Panc1 (cell line): ENCODE measurements around the gene FANCC. TPM values are rescaled to one million over a fixed set of nuclear protein-coding genes. Genes with fewer than 3 reads are reported as not detected.

Experiments used
- ATAC-seq: fragments of 200-7000 bp; cut with Tn5 transposase; 2 replicates; pipeline ENCODE4 v1.9.1; 2020; ENCODE audit warnings: mild to moderate bottlenecking, moderate library complexity
- BruUV-seq: library from RNA; stranded (reverse); fragments of 400-500 nt; replicated peaks from 2 replicates; lab custom pipeline; 2021; lab: Mats Ljungman, UMichigan
- CTCF ChIA-PET: fragments of 300-600 bp; sonication (Branson Sonifier 250); formaldehyde crosslinking; loops from one replicate; lab custom pipeline; 2022; ENCODE audit warnings: antibody characterized with exemption; lab: Charles Lee
- POLR2A ChIA-PET: fragments of 300-600 bp; sonication (Branson Sonifier 250); formaldehyde crosslinking; loops from one replicate; lab custom pipeline; 2022; ENCODE audit warnings: antibody characterized with exemption; lab: Charles Lee
- DNase-seq: peaks from one replicate; pipeline ENCODE4 v3.0.0-alpha.2; 2010; ENCODE audit warnings: low read depth, low spot score
- H3K27ac ChIP-seq: 2 replicates; pipeline ENCODE4 v1.5.1; 2011; ENCODE audit warnings: mild to moderate bottlenecking, low read length, inconsistent platforms
- H3K27me3 ChIP-seq: fragments of 200-500 bp; sonication (Bioruptor generic); 2 replicates; pipeline ENCODE4 v1.6.0; 2014; ENCODE audit warnings: low read length, inconsistent platforms; ENCODE audit not compliant: control insufficient read depth, insufficient read depth
- H3K36me3 ChIP-seq: fragments of 200-500 bp; sonication (Bioruptor generic); 2 replicates; pipeline ENCODE4 v1.5.1; 2014; ENCODE audit warnings: inconsistent platforms, mild to moderate bottlenecking, low read length, moderate library complexity; ENCODE audit not compliant: control insufficient read depth, insufficient read depth
- H3K4me1 ChIP-seq: 2 replicates; pipeline ENCODE4 v1.5.1; 2011; ENCODE audit warnings: inconsistent platforms, mild to moderate bottlenecking, low read length, moderate library complexity; ENCODE audit not compliant: control insufficient read depth, insufficient read depth
- H3K4me3 ChIP-seq, 2 experiments: 2 replicates each; pipeline ENCODE4 v1.5.1; 2011 to 2012; ENCODE audit warnings: low read depth in 2 of 2, low read length in 2 of 2, mild to moderate bottlenecking in 2 of 2, inconsistent platforms in 1 of 2, moderate library complexity in 1 of 2
- H3K9me3 ChIP-seq: fragments of 200-500 bp; sonication (Bioruptor generic); 2 replicates; pipeline ENCODE4 v1.5.1; 2014; ENCODE audit warnings: low read depth, mild to moderate bottlenecking, inconsistent platforms, low read length, moderate library complexity; ENCODE audit not compliant: control insufficient read depth, insufficient read depth
- POLR2AphosphoS5 ChIP-seq: IDR thresholded peaks from 2 replicates; pipeline ENCODE4 v1.6.1; 2012; ENCODE audit warnings: mild to moderate bottlenecking, low read depth, low read length, moderate library complexity
- SIN3A ChIP-seq: IDR thresholded peaks from 2 replicates; pipeline ENCODE4 v1.6.1; 2012; ENCODE audit warnings: low read depth, mild to moderate bottlenecking, low read length, moderate library complexity, borderline replicate concordance; ENCODE audit not compliant: insufficient read depth
- TCF7L2 ChIP-seq: IDR thresholded peaks from 2 replicates; pipeline ENCODE4 v1.6.1; 2011; ENCODE audit warnings: mild to moderate bottlenecking, low read depth, low read length, inconsistent platforms
- in situ Hi-C: cut with HindIII; loops from 2 replicates; pipeline ENCODE4 v1.10.0; 2016; ENCODE audit warnings: low sequenced_read_pairs, low pct_unique_long_range_greater_than_20kb
- intact Hi-C: fragments of 100-400 bp; cut with micrococcal nuclease; formaldehyde crosslinking; loops from one replicate; pipeline ENCODE4 v1.10.0; 2022; ENCODE audit not compliant: unreplicated experiment
- total RNA-seq: library from RNA; stranded (reverse); gene quantifications from one replicate; pipeline ENCODE4 v1.2.1, GENCODE V29; 2021; ENCODE audit not compliant: unreplicated experiment
- TF ChIP-seq, protein P1 (sequence below): fragments of 450-650 bp; IDR thresholded peaks from 2 replicates; pipeline ENCODE4 v1.5.1; 2017; ENCODE audit warnings: mild to moderate bottlenecking
- TF ChIP-seq, protein P2 (sequence below), 2 experiments: IDR thresholded peaks; 2 replicates each; pipeline ENCODE4 v1.6.1; 2011 to 2012; ENCODE audit warnings: low read depth in 2 of 2, control low read depth in 1 of 2, low read length in 1 of 2, mild to moderate bottlenecking in 1 of 2, moderate library complexity in 1 of 2; ENCODE audit not compliant: insufficient read depth in 1 of 2

The FANCC gene
- total RNA-seq, 1 experiment from 2014 or later, result 17.8 TPM

DNA sequence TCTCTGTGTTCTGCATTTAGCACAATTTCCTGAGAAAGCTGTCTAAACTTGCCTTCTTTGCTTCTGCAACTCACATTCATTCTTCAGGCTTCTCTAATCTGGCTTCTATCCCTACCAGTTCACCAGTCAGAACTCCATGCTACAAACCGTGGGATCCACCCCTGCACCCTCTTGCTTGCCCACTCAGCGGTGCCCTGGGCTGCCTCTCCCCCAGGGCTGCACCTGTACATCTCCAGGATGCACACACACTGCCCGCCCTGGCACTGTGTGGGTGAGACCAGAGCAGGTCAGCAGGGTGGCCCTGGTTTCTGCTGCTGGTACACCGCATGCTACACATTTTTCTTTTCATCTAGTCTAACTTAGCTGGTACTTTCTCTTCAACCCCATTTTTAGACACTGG is 127.1 kb downstream of the FANCC start:
- DNase-seq (no peak), ATAC-seq (no peak)
- Histone ChIP-seq H3K27ac (no peak overlapping the region), H3K36me3 (no peaks in the 10 kb centered on the region), H3K9me3 (no peaks in the 10 kb centered on the region), H3K4me3 (no peak overlapping the region), H3K27me3 (no peaks in the 10 kb centered on the region), H3K4me1 (no peaks in the 10 kb centered on the region)
- intact Hi-C loops, result no loop called here
- in situ Hi-C loops, result no loop called here
- TF ChIP-seq TCF7L2 (no peak), POLR2AphosphoS5 (no peak), SIN3A (no peak)
- TF ChIP-seq, protein P1, sequence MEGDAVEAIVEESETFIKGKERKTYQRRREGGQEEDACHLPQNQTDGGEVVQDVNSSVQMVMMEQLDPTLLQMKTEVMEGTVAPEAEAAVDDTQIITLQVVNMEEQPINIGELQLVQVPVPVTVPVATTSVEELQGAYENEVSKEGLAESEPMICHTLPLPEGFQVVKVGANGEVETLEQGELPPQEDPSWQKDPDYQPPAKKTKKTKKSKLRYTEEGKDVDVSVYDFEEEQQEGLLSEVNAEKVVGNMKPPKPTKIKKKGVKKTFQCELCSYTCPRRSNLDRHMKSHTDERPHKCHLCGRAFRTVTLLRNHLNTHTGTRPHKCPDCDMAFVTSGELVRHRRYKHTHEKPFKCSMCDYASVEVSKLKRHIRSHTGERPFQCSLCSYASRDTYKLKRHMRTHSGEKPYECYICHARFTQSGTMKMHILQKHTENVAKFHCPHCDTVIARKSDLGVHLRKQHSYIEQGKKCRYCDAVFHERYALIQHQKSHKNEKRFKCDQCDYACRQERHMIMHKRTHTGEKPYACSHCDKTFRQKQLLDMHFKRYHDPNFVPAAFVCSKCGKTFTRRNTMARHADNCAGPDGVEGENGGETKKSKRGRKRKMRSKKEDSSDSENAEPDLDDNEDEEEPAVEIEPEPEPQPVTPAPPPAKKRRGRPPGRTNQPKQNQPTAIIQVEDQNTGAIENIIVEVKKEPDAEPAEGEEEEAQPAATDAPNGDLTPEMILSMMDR, result no peak
- TF ChIP-seq, protein P2, sequence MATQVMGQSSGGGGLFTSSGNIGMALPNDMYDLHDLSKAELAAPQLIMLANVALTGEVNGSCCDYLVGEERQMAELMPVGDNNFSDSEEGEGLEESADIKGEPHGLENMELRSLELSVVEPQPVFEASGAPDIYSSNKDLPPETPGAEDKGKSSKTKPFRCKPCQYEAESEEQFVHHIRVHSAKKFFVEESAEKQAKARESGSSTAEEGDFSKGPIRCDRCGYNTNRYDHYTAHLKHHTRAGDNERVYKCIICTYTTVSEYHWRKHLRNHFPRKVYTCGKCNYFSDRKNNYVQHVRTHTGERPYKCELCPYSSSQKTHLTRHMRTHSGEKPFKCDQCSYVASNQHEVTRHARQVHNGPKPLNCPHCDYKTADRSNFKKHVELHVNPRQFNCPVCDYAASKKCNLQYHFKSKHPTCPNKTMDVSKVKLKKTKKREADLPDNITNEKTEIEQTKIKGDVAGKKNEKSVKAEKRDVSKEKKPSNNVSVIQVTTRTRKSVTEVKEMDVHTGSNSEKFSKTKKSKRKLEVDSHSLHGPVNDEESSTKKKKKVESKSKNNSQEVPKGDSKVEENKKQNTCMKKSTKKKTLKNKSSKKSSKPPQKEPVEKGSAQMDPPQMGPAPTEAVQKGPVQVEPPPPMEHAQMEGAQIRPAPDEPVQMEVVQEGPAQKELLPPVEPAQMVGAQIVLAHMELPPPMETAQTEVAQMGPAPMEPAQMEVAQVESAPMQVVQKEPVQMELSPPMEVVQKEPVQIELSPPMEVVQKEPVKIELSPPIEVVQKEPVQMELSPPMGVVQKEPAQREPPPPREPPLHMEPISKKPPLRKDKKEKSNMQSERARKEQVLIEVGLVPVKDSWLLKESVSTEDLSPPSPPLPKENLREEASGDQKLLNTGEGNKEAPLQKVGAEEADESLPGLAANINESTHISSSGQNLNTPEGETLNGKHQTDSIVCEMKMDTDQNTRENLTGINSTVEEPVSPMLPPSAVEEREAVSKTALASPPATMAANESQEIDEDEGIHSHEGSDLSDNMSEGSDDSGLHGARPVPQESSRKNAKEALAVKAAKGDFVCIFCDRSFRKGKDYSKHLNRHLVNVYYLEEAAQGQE (IDR thresholded peaks at IDR 0.05; ENCODE audit: insufficient read depth in 1 of 2, low read depth in 2 of 2, low read length in 1 of 2), result no peak
- POLR2A ChIA-PET, result no interaction called here
- CTCF ChIA-PET, result no interaction called here
- BruUV-seq, result no TSS peak

DNA sequence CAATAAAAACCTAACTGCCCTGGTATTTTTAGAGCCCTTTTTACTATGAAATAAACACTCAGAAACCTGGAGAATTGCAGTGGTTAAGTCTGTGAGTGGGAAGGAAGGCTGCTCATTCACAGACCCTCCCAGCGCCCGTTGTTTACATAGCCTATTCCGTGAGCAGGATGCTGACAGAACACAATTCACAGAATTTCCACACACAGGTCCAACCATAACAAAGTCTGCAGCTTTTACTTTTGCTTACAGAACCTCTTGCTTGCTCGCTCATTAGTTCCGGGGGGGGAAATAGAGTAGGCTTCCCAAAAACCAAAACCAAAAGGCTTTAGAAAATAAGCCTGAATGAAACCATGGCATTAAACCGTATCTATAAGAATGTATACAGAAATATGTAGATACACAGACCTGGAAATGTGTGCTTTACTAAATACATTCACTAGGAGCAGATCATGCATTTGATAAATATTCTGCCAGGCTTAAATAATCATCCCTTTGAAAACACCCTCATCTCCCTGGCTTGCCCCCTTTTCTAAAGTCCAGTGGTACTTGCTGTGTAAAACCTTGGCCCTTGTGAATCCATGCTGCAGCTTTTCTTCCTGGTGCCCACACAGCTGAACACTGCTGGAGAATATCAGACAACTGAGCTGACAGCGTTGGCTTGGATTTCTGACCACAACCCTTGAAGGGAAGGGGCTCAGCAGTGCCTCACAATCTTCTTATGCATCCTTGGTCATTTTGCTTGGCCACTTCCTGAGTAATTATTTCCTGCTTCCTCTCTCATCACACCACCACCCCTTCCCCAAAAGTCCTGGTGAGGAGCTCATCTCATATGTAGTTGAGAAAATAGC is 128.0 kb downstream of the FANCC start:
- no peak overlapping the region for H3K27ac ChIP-seq
- CTCF ChIA-PET, result no interaction called here
- in situ Hi-C loops, result no loop called here

More for the DNA sequence above, 128.0 kb downstream of the FANCC start:
- no peak for ATAC-seq
- no peak for DNase-seq
- Histone ChIP-seq H3K4me3 (no peak overlapping the region), H3K36me3 (no peaks in the 10 kb centered on the region), H3K9me3 (no peaks in the 10 kb centered on the region), H3K27me3 (no peaks in the 10 kb centered on the region), H3K4me1 (no peaks in the 10 kb centered on the region)
- POLR2A ChIA-PET, result no interaction called here
- TF ChIP-seq, protein P1, result no peak
- no peak for TF ChIP-seq POLR2AphosphoS5
- no peak for TF ChIP-seq SIN3A
- TF ChIP-seq, protein P2 (IDR thresholded peaks at IDR 0.05; ENCODE audit: insufficient read depth in 1 of 2, low read depth in 2 of 2, low read length in 1 of 2), result no peak
- TF ChIP-seq TCF7L2, result no peak
- no TSS peak for BruUV-seq
- intact Hi-C loops, result no loop called here
